Uterus (tissue), 2 donors: ENCODE results near the gene SLC8B1.

Experiments used
- CTCF ChIP-seq, 4 experiments: fragments of 200-600 bp in 2 of 4; fragments of 450-650 bp in 2 of 4; sonication (generic) in 2 of 4; IDR thresholded peaks; one replicate each; pipeline ENCODE4 v1.5.1; 2016 to 2019; ENCODE audit warnings: antibody characterized with exemption in 4 of 4, mild to moderate bottlenecking in 2 of 4, moderate library complexity in 1 of 4
- POLR2A ChIP-seq, 2 donors: fragments of 450-650 bp; IDR thresholded peaks; one replicate each; pipeline ENCODE4 v1.6.1; 2016; ENCODE audit warnings: antibody characterized with exemption in 2 of 2, mild to moderate bottlenecking in 1 of 2, moderate library complexity in 1 of 2

DNA sequence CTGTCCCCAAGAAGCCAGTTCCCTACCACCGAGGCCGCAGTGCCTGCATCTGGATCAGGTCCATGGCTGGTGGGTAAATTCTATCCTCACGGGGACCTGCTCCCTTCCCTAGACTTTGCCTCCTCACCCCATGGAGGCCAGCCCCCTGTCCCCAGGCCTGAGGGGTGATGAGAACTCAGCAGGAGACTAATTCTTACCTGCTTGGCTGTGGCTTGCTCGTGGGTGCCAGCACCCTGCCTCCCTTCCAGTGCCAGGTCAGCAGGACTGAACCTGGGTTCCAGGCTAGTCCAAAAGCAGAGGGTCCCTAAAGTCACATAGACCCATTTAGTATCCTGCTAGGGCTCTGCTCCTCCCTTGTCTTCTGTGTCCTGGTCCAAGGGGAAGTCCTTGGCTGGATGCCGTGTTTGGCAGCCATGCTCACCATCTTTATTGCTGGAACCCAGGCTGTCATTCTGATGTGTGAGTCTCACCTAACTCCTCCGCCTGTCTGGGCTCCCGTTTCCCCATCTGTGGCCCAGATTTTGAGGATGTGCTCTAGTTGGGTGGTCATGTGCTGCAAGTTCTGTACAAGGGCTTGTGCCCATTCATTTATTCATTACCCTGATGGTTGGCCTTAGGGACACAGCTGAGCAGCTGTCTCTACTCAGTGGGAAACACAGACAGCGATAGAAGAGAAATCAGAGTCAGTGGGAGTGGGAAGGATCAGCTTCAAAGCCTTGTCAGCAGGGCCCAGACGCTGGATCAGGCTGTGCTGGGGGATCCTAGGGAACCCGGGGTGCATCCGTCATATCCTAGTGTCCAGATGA is 24.4 kb upstream of the SLC8B1 start:
- TF ChIP-seq CTCF (IDR thresholded peaks at IDR 0.05) (no peak), POLR2A (IDR thresholded peaks at IDR 0.05) (no peak)
